HL-60 (cell line): ENCODE data around the gene MPLKIP.
"Not testable (repeated sequence)": the region's sequence is repeated elsewhere in the genome, so short reads cannot be mapped to it uniquely, and the experiment has no call there.

Experiments used
- DNase-seq, 2 experiments: peaks; one replicate each; pipeline ENCODE4 v3.0.0-alpha.2; 2010 to 2020; ENCODE audit warnings: low read depth in 1 of 2, low spot score in 1 of 2
- H3K27ac ChIP-seq: fragments of 250-450 bp; sonication (Bioruptor Pico); replicated peaks from 2 replicates; pipeline ENCODE4 v1.5.1; 2020; ENCODE audit warnings: mild to moderate bottlenecking, moderate library complexity
- H3K27me3 ChIP-seq: fragments of 250-450 bp; sonication (Bioruptor Pico); 2 replicates; pipeline ENCODE4 v1.5.1; 2021; ENCODE audit warnings: mild to moderate bottlenecking, moderate library complexity; ENCODE audit not compliant: insufficient read depth, poor library complexity, severe bottlenecking
- H3K4me3 ChIP-seq: replicated peaks from 2 replicates; pipeline ENCODE4 v1.5.1; 2011; ENCODE audit warnings: mild to moderate bottlenecking, control low read depth, low read length; ENCODE audit not compliant: insufficient read depth
- CTCF ChIP-seq: IDR thresholded peaks from one replicate; pipeline ENCODE4 v1.5.1; 2011; ENCODE audit warnings: low read length, control low read depth, inconsistent platforms; ENCODE audit not compliant: insufficient read depth
- GABPA ChIP-seq: IDR thresholded peaks from 2 replicates; pipeline ENCODE4 v1.6.1; 2012; ENCODE audit warnings: low read depth
- POLR2AphosphoS5 ChIP-seq: IDR thresholded peaks from 2 replicates; pipeline ENCODE4 v1.6.1; 2012; ENCODE audit warnings: low read depth
- REST ChIP-seq: IDR thresholded peaks from 2 replicates; pipeline ENCODE4 v1.6.1; 2012; ENCODE audit warnings: low read depth; ENCODE audit not compliant: insufficient replicate concordance
- SPI1 ChIP-seq: IDR thresholded peaks from 2 replicates; pipeline ENCODE4 v1.6.1; 2012; ENCODE audit warnings: low read depth, mild to moderate bottlenecking, borderline replicate concordance

MPLKIP gene

GRCh38 chr7:40133561-40134427 lies 628 bp downstream of the MPLKIP start:
- H3K4me3 ChIP-seq = peak overlapping the region; percentile 91
- H3K27me3 ChIP-seq = no peaks in the 10 kb centered on the region
- H3K27ac ChIP-seq = peak overlapping the region; percentile 95
- DNase-seq = peak; percentile 9 to 16
- TF ChIP-seq REST = no peak
- TF ChIP-seq SPI1 = no peak
- TF ChIP-seq CTCF = no peak
- no peak; the same call in 1 of the 2 replicates for TF ChIP-seq POLR2AphosphoS5
- TF ChIP-seq GABPA = no peak

GRCh38 chr7:40122940-40123254 lies 11.5 kb downstream of the MPLKIP start:
- no peaks in the 10 kb centered on the region for H3K27me3 ChIP-seq
- TF ChIP-seq POLR2AphosphoS5 = no peak
- no peak for TF ChIP-seq REST
- TF ChIP-seq GABPA = no peak
- no peak for TF ChIP-seq CTCF
- no peak for TF ChIP-seq SPI1
- no peak overlapping the region for H3K27ac ChIP-seq
- no peak overlapping the region for H3K4me3 ChIP-seq
- DNase-seq = no peak

- not testable (repeated sequence) for H3K27ac ChIP-seq, H3K4me3 ChIP-seq, H3K27me3 ChIP-seq, DNase-seq
Observed at GRCh38 chr7:40122100-40122939, 12.1 kb downstream of the MPLKIP start.

- Histone ChIP-seq H3K27ac (no peak overlapping the region), H3K4me3 (no peak overlapping the region), H3K27me3 (no peaks in the 10 kb centered on the region)
- no peak for DNase-seq
- TF ChIP-seq REST (no peak), CTCF (no peak)
Observed at GRCh38 chr7:40120020-40120419, 14.4 kb downstream of the MPLKIP start.

- not testable (repeated sequence) for H3K27ac ChIP-seq, H3K27me3 ChIP-seq, H3K4me3 ChIP-seq, DNase-seq
Observed at GRCh38 chr7:40118201-40118600, 16.2 kb downstream of the MPLKIP start.
